Stimulated activated CD8-positive, alpha-beta memory T cell treated with anti-CD3 and anti-CD28 coated beads, Interleukin-2, amount 100 ng/mL, for 1 hour (primary cell): ENCODE results near the gene KIAA1958.

ENCODE experiments used
- DNase-seq, 2 donors: peaks; one replicate each; pipeline ENCODE4 v3.0.0-alpha.2; 2020; ENCODE audit warnings: low read depth in 2 of 2

KIAA1958 gene

GRCh38 chr9:112601636-112602035, 115.0 kb downstream of the KIAA1958 start:
- no peak for DNase-seq

- no peak for DNase-seq
Measured at GRCh38 chr9:112604790-112605189, 118.2 kb downstream of the KIAA1958 start.

- no peak for DNase-seq
Measured at GRCh38 chr9:112605518-112605917, 118.9 kb downstream of the KIAA1958 start.

- DNase-seq, result no peak
Measured at GRCh38 chr9:112605963-112606699, 119.5 kb downstream of the KIAA1958 start.

- DNase-seq, result no peak
Measured at GRCh38 chr9:112608851-112609250, 122.2 kb downstream of the KIAA1958 start.

GRCh38 chr9:112615584-112616266, 129.1 kb downstream of the KIAA1958 start:
- DNase-seq, result no peak

GRCh38 chr9:112617371-112617770, 130.7 kb downstream of the KIAA1958 start:
- no peak for DNase-seq

GRCh38 chr9:112618385-112619009, 131.9 kb downstream of the KIAA1958 start:
- no peak for DNase-seq

GRCh38 chr9:112620388-112620787, 133.8 kb downstream of the KIAA1958 start:
- no peak for DNase-seq

GRCh38 chr9:112621018-112621655, 134.5 kb downstream of the KIAA1958 start:
- DNase-seq, result no peak

- no peak for DNase-seq
Measured at GRCh38 chr9:112623198-112623597, 136.6 kb downstream of the KIAA1958 start.

- DNase-seq, result no peak
Measured at GRCh38 chr9:112624711-112625707, 138.4 kb downstream of the KIAA1958 start.

GRCh38 chr9:112629671-112630485, 143.3 kb downstream of the KIAA1958 start:
- DNase-seq, result no peak

GRCh38 chr9:112631313-112632070, 144.9 kb downstream of the KIAA1958 start:
- no peak for DNase-seq

- DNase-seq, result no peak
Measured at GRCh38 chr9:112640311-112640710, 153.7 kb downstream of the KIAA1958 start.

- DNase-seq, result no peak
Measured at GRCh38 chr9:112642126-112642525, 155.5 kb downstream of the KIAA1958 start.

- no peak for DNase-seq
Measured at GRCh38 chr9:112647596-112647995, 161.0 kb downstream of the KIAA1958 start.

GRCh38 chr9:112648624-112649023, 162.0 kb downstream of the KIAA1958 start:
- no peak for DNase-seq

GRCh38 chr9:112654282-112654681, 167.7 kb downstream of the KIAA1958 start:
- no peak for DNase-seq

GRCh38 chr9:112655668-112656067, 169.0 kb downstream of the KIAA1958 start:
- DNase-seq, result no peak
